Dermis microvascular lymphatic vessel endothelial cell (primary cell): Measurements from ENCODE around the gene GPC1. TPM values are rescaled to one million over a fixed set of nuclear protein-coding genes. Genes with fewer than 3 reads are reported as not detected.

Source experiments
- DNase-seq, 2 donors: peaks; one replicate each; pipeline versions ENCODE4 v3.0.0 to v3.0.0-alpha.2; 2010; ENCODE audit warnings: low read depth in 2 of 2
- total RNA-seq: library from RNA; depleted of rRNA; stranded (reverse); fragments of >200 nt; gene quantifications from 2 replicates; pipeline ENCODE4 v1.2.1, GENCODE V29; 2014

GPC1 gene
- total RNA-seq, 1 donor from 2014 or later: 12.5 TPM

DNA sequence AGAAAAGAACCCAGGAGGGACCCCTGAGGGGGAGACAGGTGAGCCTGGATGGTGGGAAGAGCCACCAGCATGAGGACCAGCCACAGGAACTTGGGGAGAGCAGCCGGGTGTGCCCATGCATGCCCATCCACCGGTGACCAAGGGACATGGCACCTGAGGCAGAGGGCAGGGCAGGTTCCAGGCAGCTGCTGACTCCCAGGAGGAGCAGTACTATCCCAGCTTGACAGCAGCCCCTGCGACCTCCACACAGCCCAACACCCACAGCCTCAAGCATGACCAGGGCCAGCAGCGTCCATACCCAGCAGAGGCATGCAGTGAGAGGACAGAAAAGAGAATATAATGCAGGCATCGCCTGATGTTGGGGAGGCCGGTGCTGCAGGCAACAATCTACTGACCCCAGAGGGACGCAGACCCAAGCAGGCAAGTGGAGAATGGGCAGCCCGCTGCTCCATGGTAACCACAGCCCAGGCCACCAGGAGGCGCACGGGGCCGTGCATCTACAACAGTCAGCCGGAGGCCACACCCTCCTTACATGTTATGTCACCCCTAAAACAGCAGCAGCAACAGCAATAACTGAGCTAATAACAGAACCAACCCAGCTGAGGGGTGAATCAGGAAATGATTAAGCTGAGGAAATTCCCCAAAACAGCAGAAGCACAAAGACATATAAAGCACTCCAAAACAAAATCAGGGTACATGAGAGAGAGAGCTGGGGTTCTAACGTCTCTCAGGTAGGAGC lies 78.3 kb downstream of the GPC1 start:
- peak; percentile 44 to 79 for DNase-seq

DNA sequence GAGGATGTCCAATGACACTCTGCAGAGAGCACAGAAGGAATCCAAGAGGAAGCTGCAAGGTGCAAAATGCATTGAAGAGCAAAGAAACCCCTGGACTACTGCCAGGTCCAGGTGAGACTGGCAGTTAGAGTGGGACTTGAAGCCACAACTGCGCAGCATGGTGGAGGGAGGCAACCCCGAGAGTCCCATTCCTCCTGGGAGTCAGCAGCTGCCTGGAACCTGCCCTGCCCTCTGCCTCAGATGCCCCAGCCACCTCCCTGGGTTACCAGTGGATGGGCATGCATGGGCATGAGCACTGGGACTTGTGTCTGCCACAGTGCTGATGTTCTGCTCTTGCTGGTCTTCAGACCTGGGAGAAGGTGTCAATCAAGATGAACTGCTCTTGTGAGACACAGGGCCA lies 79.2 kb downstream of the GPC1 start:
- no peak for DNase-seq

DNA sequence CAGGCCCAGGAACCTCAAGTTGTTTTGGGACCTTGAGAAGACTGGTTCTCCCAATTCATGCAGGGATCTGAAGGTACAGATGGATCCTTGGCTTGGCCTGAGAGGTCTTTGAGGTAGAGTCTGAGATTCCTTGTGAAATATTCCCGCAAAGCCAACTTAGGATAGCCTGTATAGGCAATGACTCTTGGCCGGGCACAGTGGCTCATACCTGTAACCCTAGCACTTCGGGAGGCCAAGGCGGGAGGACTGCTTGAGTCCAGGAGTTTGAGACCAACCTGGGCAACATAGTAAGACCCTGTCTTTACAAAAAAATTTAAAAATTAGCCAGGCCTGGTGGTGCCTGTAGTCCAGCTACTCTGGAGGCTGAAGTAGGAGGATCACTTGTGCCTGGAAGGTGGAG lies 81.9 kb downstream of the GPC1 start:
- DNase-seq: no peak

Other genes with a start within 250 kb of the GPC1 start
- 3.2 and 6.2 TPM in 2 replicates for gene ANKMY1, start 122.3 kb downstream of the GPC1 start, total RNA-seq
- 1.4 and 1.8 TPM in 2 replicates for gene DUSP28, start 124.7 kb downstream of the GPC1 start, total RNA-seq
- 16.2 and 38.6 TPM in 2 replicates for gene RNPEPL1, start 132.8 kb downstream of the GPC1 start, total RNA-seq
- 20.4 and 22.6 TPM in 2 replicates for gene CAPN10, start 151.1 kb downstream of the GPC1 start, total RNA-seq
- 0.13 TPM in 2 replicates for gene GPR35, start 189.8 kb downstream of the GPC1 start, total RNA-seq
- gene AQP12B, start 247.2 kb downstream of the GPC1 start, total RNA-seq: not detected in 2 replicates